GM21390 (cell line): ENCODE data around the gene DYRK2.

Experiments
- ATAC-seq: cut with Tn5 transposase; IDR thresholded peaks from one replicate; pipeline ENCODE4 v1.9.1; 2021; ENCODE audit not compliant: unreplicated experiment

Gene DYRK2

DNA sequence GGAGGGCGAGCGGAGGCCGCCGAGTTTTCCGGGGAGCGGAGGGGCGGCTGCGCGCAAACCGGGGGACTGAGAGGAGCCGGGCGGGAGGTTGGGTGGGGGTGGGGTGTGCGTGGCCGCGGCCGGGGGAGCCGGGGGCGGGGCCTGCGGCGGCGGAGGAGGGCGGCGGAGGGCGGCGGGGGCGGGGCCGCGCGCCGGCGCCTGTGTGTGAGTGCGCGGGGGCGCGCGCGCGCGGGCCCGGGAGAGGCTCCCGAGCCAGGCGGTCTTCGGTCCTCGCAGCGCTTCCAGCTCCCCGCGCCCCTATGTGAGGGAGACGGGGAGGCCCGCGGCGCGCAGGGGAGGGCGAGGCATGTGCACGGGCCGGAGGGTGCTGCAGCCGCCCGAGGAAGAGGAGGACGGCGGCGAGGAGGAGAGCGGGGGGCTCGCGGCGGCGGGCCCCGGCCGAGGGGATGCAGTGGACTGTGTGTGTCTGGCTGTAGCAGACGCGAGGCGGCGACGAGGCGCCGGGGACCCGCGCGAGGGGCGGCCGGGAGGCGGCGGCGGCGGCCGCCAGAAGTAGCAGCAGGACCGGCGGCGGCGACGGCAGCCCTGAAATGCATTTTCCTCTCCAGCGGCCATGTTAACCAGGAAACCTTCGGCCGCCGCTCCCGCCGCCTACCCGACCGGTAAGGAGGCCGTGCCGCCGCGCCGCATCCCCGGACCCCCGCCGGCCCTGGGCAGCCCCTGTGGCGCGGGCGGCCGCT lies at the start of gene DYRK2:
Gene DYRK2, plus strand, starts transcription at position 225 of the 740 bp plus-strand sequence. Its CDS starts 389 bp downstream, at position 614.
- ATAC-seq: peak; percentile 40

DNA sequence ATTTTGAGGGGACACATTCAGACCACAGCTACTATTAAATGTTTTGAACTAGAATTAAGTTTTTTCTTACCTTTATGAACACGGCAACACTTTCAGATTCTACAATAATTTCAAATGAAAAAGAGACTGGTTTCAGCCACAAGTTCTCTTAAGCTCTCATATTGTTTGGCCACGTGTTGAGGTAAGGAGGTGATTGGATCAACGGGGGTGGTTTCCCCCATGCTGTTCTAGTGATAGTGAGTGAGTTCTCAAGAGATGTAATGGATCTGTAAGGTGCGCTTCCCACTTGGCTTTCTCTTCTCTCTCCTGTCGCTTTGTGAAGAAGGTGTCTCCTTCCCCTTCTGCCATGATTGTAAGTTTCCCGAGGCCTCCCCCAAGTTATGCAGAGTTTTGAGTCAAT lies 48.9 kb upstream of the DYRK2 start:
- no peak for ATAC-seq

DNA sequence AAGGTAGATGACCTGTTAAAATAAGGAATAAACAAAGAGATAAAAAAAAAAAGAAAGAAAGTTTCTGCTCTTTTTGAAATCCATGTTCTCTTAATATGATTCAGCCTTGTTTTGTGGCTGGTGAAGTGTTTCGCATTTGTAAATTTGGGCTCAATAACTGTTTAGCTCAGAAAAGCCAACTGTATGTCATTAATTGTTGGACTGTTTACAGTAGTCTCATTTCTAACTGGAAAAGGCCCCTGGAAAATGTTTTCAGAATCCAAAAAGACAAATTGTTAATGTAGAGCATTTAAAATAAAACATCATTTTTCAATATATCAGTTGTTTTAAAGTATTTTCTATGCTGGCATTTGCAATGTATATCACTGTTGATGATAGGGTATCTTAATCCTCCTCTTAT lies 47.4 kb upstream of the DYRK2 start:
- ATAC-seq: no peak

DNA sequence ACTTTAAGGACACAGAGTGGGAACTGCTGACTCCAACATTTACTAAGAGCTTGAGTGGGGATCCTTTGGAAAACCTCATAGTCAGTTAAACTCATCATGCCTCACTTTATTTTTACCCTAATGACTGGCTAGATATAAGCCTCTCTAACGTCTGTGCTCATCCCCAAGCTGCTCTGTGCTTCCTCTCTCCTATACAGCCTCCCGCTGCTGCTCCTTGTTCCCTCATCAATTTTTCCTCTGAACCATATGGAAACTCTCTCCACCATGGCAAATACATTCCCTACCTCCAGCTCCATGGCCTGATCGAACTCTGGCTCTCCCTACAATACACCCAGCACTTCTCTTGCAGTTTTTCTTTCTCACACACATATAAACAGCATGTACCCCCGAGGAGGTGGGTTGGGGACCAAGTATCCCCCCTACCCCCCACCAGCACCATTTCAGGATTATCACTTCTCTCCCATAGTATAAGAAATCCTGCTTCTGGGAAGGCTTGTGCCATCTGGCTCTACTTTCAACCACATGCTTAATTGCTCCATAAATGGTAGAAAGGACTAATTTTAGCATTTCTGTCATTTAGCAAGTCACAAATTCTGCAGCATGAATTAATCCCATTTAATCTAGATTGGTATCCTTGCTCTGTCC lies 39.2 kb upstream of the DYRK2 start:
- ATAC-seq: no peak

DNA sequence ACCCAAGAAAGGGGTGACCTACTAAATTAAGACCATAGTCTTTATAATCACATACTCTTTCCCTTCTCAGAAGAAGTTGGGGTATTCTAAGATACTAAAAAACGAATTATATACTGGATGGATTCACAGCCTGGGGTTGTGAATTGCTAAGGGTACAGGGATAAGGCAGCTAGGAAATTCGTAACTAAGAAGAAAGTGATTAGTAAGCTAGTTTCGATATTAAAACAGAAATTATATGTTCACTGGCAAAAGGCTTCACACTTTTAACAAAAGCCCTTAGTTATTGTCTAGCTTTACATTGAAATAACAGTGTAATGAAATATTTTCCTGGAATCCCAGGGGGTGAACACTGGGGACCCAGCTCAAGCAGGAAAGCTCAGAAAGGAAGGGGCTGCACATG lies 35.5 kb upstream of the DYRK2 start:
- no peak for ATAC-seq

DNA sequence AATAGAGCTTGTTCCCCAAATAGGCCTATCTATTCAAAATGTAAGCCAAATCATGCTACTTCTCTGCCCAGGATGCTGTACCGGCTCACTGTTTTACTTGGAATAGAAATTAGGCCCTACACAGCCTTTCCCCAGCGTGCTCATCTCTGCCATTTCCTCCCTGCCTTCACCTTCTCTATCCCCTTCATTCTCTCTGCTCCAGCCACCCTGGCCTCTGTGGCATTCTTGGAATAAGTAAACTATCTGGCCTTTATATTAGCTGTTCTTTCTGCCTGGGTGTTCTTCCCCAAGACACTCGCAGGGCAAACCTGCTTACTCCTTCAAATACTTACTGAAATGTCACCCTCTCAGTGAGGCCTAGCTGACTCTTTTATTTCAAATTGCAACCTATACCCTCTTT lies 30.9 kb upstream of the DYRK2 start:
- no peak for ATAC-seq

DNA sequence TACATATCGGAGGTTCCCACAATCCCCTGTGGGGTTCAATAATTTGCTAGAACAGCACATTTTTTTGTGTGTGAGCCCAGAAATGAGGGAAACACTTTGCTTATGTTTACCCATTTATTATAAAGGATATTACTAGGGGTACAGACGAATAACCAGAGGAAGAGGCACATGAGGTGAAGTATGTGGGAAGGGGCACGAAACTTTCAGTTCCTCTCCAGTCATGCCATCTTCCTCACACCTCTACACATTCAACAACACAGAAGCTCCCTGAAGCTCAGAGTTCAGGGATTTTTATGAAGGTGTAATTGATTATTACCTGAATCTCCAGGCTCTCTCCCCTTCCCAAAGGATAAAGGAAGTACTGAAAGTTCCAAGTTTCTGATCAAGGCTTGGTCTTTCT lies 30.2 kb upstream of the DYRK2 start:
- ATAC-seq: no peak

DNA sequence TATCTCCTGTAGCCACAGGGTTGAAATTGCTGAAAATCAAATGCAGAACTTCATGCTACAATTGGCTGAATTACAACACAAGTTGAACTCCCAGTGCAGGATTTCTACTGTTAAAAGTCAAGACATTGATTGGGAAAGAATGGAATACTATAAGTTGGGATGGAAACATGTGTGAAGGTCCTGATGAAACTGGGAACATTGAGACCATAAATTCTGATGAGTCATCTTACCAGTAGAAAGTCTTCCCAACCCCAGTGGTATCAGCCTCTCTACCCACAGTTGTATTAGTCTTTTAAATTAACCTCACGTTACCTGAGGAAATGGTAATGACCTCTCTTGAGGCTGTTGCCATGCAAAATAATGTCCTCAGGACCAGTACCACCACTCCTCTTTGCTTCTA lies 27.4 kb upstream of the DYRK2 start:
- no peak for ATAC-seq

DNA sequence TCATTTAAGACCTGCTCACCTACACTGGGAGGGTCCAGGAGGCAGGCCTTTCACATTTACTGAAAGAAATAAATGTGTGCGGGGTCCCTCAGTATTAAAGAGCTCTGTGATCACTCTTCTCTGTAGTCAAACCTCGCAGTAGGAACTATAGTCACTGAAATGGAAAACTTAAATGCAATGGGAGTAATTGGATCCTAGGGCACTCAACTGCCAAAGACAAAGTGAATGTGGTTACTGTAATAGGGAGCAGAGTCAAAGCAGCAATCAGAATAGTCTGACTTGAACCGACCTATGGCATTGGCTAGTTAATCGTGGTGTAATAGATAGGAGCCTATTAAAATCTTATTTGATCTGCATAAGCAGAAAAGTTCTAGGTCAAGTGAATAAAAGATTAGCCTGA lies 26.6 kb upstream of the DYRK2 start:
- ATAC-seq: no peak

DNA sequence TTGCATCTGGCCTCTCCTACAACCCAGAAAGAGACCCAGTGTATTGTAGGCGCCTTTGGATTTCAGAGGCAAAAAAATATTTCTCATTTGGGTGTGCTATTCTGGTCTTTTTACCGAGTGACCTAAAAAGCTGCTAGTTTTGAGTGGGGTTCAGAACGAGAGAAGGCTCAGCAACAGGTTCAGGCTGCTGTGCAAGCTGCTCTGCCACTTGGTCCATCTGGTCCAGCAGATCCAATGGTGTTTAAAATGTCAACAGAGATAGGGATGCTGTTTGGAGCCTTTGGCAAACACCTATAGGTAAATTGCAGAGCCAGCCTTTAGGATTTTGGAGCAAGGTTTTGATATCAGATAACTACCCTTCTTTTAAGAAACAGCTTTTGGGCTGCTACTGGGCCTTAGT lies 25.3 kb upstream of the DYRK2 start:
- no peak for ATAC-seq

DNA sequence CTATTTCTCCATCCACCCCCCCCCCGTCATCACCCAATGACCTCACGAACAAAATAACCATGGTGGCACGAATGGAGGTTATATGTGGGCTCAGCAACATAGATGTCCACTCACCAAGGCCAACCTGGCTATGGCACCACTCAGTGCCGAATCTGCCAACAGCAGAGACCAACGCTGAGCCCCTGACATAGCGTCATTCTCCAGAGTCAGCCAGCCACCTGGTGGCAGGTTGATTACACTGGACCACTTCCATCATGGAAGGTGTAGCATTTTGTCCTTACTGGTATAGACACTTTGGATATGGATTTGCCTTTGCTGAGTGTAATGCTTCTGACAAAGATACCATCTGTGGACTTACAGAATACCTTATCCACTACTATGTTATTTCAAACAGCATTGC lies 24.2 kb upstream of the DYRK2 start:
- ATAC-seq: no peak

DNA sequence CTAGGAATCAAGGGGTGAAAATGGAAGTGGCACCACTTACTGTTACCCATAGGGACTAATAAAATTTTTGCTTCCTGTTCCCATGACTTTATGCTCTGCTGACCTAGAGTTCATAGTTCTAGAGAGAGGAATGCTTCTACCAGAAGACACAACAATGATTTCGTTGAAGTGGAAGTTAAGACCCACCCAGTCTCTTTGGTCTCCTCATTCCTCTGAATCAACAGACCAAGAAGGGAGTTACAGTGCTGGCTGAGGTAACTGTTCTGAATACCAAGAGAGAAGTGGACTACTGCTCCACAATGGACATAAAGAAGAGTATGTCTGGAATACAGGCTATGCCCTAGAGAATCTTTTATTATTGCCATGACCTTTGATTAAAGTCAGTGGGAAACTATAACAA lies 23.5 kb upstream of the DYRK2 start:
- ATAC-seq: no peak

DNA sequence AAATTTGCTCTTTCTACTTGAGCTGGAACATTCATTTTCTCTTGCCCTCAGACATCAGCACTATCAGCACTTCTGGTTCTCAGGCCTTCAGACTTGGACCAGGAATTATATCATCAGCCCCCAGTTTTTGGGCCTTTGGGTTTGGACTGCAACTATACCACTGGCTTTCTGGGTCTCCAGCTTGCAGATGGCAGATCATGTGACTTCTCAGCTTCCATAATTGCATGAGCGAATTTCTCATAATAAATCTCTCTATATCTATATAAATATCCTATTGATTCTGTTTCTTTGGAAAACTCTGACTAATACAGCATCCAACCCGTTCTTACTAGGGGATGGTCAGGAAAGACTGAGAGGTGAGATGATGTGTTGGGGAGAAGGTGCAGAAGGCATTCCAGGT lies 22.4 kb upstream of the DYRK2 start:
- no peak for ATAC-seq

DNA sequence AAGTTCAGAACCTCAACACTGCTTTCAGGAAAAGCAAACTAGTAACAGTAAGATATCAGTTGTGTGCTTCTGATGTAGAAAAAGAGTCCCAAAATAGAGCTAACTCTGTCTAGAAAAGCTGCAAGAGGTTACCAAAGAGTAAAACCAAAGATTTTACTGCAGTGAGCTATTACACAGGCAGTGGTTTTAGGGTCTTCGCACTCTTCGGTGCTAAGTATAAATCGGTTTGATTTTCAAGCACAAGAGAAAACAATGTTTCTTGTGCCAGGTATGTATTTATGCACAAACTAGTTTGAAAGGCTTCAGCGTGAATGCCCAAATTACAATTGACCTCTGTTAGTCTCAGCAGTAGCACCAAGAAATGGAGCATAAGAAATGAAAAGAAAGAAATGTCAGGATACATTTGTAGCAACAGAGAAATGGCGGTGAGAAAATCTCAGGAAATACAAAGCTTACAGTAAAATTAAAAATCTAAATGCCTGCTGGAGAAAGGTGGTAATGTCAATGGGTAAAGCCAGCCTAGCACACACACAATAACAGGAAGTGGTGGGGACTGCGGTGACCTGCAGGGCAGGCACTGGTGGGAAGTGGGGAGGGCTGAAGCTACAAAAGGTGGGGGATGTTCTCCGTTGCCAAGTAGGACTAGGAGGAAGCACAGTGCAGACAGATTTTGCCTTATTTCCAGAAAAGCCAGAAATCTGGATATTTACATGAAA lies 18.0 kb upstream of the DYRK2 start:
- peak; percentile 96 for ATAC-seq

DNA sequence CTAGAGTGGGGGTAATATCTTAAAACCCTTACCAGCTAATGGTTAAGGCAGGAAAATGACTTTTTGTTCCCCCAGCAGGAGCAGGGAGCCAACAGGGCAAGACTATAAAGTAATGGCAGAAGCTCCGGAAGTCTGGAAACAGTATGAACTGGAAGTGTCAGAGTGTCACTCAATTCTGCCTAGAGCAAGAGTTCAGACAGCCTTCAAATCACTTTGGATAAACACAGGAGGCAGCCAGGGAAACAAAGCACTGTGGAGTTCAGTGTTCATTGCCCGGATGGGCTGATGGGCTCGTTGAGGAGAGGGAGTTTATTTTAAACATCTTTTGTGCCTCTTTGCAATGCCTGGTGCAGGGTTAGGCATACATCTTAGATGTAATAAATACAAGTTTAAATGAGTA lies 16.5 kb upstream of the DYRK2 start:
- no peak for ATAC-seq

DNA sequence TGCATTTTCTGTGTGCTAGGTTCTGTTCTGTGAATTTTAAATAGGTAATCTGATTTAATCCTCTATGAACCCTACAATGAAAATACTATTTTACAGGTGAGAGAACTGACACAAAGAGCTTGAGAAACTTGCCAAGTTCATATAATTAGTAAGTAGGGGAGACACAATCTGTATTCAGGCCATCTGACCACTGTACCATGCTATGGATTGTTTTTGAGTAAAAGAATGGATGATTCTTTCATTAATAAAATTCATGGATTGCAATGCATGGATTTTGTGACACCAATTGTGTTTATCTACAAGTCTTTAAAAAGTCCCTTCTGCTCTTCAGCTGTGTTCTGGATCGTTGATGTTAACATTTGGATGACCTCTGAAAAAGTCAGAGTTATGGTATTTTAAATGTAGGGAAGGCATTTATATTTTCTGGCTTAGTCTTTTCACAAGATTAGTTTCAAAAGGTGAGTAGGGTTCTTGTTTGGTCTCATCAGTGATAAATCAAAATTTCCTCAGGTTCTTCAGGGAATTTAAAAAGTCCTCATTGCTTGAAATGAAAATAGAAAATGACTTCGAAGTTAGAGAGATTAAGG lies 15.4 kb upstream of the DYRK2 start:
- ATAC-seq: no peak

DNA sequence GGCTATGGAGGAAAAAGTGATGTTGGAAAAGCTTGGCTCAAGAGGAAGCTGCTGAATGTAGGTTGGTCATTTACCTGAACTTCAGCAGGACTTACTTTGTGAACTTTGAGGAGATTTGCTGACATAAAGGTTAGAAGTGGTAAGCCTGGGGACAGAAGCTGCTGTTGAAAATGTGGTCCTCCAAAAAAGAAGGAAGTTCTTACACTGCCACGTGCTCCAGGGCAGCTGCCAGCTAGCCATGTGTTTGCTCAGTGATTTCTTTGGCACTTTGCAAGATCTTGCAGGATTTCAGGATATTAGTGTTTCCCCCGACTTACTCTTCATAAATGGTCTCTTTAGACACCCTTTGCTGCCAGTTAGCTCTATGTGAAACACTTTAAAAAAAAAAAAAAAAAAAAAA lies 14.8 kb upstream of the DYRK2 start:
- ATAC-seq: no peak

DNA sequence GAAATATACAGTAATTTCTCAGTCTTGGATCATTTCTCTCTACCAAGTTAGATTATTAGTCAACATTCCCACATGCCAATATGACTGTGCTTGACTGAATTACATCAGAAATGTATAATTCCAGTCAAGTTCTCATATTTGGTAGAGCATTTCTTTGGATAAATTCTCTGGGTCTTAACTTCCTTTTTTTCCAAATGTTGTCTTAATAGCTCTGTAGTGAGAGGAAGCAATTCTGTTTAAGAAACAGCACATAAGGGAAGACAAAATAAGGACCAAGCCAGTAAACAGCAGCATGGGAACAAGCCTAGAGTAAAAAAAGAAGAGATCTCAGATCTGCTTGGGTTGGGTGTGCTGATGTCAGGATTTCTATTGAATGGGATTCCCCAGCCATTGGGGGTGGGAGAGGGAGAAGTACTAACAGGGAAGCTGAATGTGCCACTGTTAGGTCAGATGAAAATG lies 14.2 kb upstream of the DYRK2 start:
- ATAC-seq: no peak

DNA sequence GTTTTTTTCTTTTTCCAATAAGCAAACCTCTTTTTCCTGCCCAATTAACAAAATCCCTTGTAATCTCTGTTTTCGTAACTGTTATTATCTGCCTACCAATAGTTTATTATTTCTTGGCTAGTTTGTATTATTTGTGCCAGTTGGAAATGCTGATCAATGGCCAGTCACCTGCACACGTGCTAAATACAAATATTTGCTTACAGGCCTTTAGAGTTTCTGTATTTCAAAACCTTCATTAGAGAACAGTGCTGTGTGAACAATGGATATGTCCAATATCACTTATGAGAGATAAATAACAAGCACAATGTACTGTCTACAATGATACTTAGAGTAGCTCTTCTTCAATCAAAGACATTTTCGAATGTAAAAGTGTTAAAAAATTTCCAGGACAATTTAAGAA lies 10.8 kb upstream of the DYRK2 start:
- no peak for ATAC-seq

DNA sequence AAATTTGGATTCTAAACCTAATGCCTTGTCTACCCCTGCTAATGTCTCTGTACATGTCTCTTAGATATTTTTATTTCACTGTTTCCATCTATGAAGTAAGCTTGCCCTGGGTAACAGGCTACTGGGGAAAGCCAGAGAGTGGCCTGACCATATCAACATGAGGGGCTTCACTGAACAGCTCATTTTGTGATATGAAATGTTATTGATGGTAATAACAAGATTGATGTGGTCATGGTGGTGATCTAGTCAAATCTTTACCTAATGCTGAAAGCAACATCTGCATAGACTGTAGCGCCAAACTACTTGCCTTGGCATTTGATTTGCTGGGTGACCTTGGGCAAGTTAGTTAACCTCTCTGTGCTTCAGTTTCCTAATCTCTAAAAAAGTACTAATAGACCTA lies 9.9 kb upstream of the DYRK2 start:
- no peak for ATAC-seq

DNA sequence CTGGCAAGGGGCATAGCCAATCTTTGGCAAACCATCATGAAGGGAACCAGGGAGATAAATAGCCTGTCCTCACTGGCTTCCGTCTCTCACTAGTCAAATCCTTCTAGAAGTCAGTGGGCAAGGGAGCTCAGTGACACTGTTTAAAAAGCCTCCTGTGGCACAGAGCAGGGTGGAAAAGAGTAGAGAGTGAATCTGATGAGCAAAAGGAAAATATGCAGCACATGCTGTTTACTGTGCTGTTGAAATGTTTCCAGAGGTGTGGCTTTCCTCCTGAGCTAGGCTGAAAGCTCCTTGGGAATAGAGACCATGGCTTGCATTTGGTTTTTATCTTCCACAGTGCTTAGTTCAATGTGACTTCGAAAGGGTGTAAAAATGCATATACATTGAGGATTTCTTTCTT lies 7.7 kb upstream of the DYRK2 start:
- no peak for ATAC-seq

DNA sequence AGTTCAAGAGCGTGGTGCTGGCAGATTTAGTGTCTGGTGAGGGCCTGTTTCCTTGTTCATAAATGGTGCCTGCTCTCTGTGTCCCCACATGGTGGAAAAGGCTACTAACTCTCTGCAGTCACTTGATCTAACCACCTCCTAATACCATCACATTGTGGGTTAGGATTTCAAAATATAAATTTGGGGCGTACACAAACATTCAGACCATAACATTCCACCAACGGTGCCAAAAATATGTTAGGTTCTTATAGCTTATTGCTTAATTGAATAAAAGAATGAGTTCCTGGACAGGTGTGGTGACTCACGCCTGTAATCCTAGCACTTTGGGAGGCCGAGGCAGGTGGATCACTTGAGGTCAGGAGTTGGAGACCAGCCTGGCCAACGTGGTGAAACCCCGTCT lies 3.4 kb upstream of the DYRK2 start:
- ATAC-seq: no peak
